Measurements from ENCODE around the gene GRK7. TPM values are rescaled to one million over a fixed set of nuclear protein-coding genes. Genes with fewer than 3 reads are reported as not detected.

GRK7 gene
- total RNA-seq, 1 experiment from 2014 or later, result not detected

GRCh38 chr3:141740349-141740748 lies 22.9 kb upstream of the GRK7 start:
- Histone ChIP-seq H3K9ac (ENCODE audit: low read length) (0 out of 2 replicates have a peak overlapping the region, but pooled peaks have one; percentile 93), H3K27ac (ENCODE audit: low read depth, low read length) (no peak overlapping the region), H3K4me2 (ENCODE audit: low read length) (peak overlapping the region; percentile 75; the same call in 1 of the 2 replicates), H3K36me3 (ENCODE audit: control insufficient read depth in 1 of 2, insufficient read depth in 2 of 2, low read length in 2 of 2) (peaks cover 13 to 24% of the 10 kb centered on the region in 2 experiments), H3K4me3 (replicated peaks in 1 of 2; ENCODE audit: low read depth in 1 of 2, low read length in 2 of 2) (no peak overlapping the region), H3K9me2 (ENCODE audit: insufficient read depth) (no peaks in the 10 kb centered on the region), H4K20me1 (ENCODE audit: insufficient read depth) (peaks cover 13% of the 10 kb centered on the region), H3K27me3 (ENCODE audit: insufficient read depth, low read length) (no peaks in the 10 kb centered on the region), H2AFZ (ENCODE audit: low read depth, low read length, poor library complexity, severe bottlenecking) (no peak overlapping the region), H3K9me3 (ENCODE audit: control insufficient read depth in 1 of 2, insufficient read depth in 1 of 2, low read depth in 1 of 2, low read length in 2 of 2) (no peaks in the 10 kb centered on the region), H3K4me1 (ENCODE audit: control insufficient read depth in 1 of 2, insufficient read depth in 2 of 2, low read length in 2 of 2) (peaks cover 9 to 11% of the 10 kb centered on the region in 2 experiments), H3K79me2 (ENCODE audit: insufficient read depth, low read length) (peaks cover 72% of the 10 kb centered on the region)
- POLR2A ChIA-PET, result no interaction called here
- intact Hi-C loops (cut with micrococcal nuclease), result no loop called here
- no TSS peak for BruUV-seq (replicated peaks)
- DNase-seq (ENCODE audit: low read depth, low spot score) (no peak), ATAC-seq (no peak)
- RAD21 ChIA-PET (ENCODE audit: low non-redundant PET in 1 of 2, low total read pairs in 2 of 2, uncharacterized antibody in 2 of 2, unreplicated experiment in 2 of 2), result no interaction called here
- TF ChIP-seq MAX (IDR thresholded peaks at IDR 0.05), result no peak
- CTCF ChIA-PET, result interaction anchor here (1.1 to 2.5 kb wide), 2 partner anchors 135 to 276 kb away, joined by 3 to 6 read pairs; no protein-coding TSS in a partner anchor

- Histone ChIP-seq H4K20me1 (ENCODE audit: insufficient read depth) (peaks cover 13% of the 10 kb centered on the region), H3K4me2 (ENCODE audit: low read length) (no peak overlapping the region), H3K27ac (ENCODE audit: low read depth, low read length) (no peak overlapping the region), H3K9ac (ENCODE audit: low read length) (no peak overlapping the region), H3K27me3 (ENCODE audit: insufficient read depth, low read length) (no peaks in the 10 kb centered on the region), H3K9me2 (ENCODE audit: insufficient read depth) (no peaks in the 10 kb centered on the region), H3K4me3 (replicated peaks in 1 of 2; ENCODE audit: low read depth in 1 of 2, low read length in 2 of 2) (no peak overlapping the region), H3K4me1 (ENCODE audit: control insufficient read depth in 1 of 2, insufficient read depth in 2 of 2, low read length in 2 of 2) (peaks cover 9% of the 10 kb centered on the region in 2 experiments), H3K79me2 (ENCODE audit: insufficient read depth, low read length) (peaks cover 81% of the 10 kb centered on the region), H3K36me3 (ENCODE audit: control insufficient read depth in 1 of 2, insufficient read depth in 2 of 2, low read length in 2 of 2) (peaks cover 23 to 35% of the 10 kb centered on the region in 2 experiments), H3K9me3 (ENCODE audit: control insufficient read depth in 1 of 2, insufficient read depth in 1 of 2, low read depth in 1 of 2, low read length in 2 of 2) (no peaks in the 10 kb centered on the region), H2AFZ (ENCODE audit: low read depth, low read length, poor library complexity, severe bottlenecking) (no peak overlapping the region)
- no peak for DNase-seq (ENCODE audit: low read depth, low spot score)
- TF ChIP-seq SP1 (IDR thresholded peaks at IDR 0.05; ENCODE audit: low read depth) (no peak), POLR2A (IDR thresholded peaks at IDR 0.05; ENCODE audit: borderline replicate concordance, extremely low read depth, insufficient read depth, insufficient read length) (no peak), ZNF274 (IDR thresholded peaks at IDR 0.05; ENCODE audit: low read depth, low read length) (no peak), CTCF (IDR thresholded peaks at IDR 0.05 in 2 of 3, conservative IDR thresholded peaks at IDR 0.05 in 1 of 3; ENCODE audit: borderline replicate concordance in 1 of 3, insufficient read depth in 1 of 3, low read depth in 2 of 3, low read length in 2 of 3) (no peak), FOSL1 (IDR thresholded peaks at IDR 0.05; ENCODE audit: low read depth) (no peak), MAX (IDR thresholded peaks at IDR 0.05) (no peak), RAD21 (IDR thresholded peaks at IDR 0.05; ENCODE audit: low read depth) (no peak), SRF (IDR thresholded peaks at IDR 0.05; ENCODE audit: low read depth) (no peak), EZH2phosphoT487 (IDR thresholded peaks at IDR 0.05; ENCODE audit: borderline replicate concordance) (no peak), ZFX (IDR thresholded peaks at IDR 0.05) (no peak), CBX3 (IDR thresholded peaks at IDR 0.05; ENCODE audit: low read depth) (no peak), CEBPB (IDR thresholded peaks at IDR 0.05; ENCODE audit: low read depth) (no peak), ZBTB33 (IDR thresholded peaks at IDR 0.05; ENCODE audit: extremely low read depth, insufficient replicate concordance, low read length) (no peak)
- BruUV-seq (replicated peaks), result no TSS peak
- intact Hi-C loops (cut with micrococcal nuclease), result no loop called here
- POLR2A ChIA-PET, result no interaction called here
- ATAC-seq, result no peak
- RAD21 ChIA-PET (ENCODE audit: low non-redundant PET in 1 of 2, low total read pairs in 2 of 2, uncharacterized antibody in 2 of 2, unreplicated experiment in 2 of 2), result no interaction called here
- CTCF ChIA-PET, result no interaction called here
Measured at GRCh38 chr3:141743305-141743704, 19.9 kb upstream of the GRK7 start.
